ENCODE results near the gene PITPNC1. TPM values are rescaled to one million over a fixed set of nuclear protein-coding genes. Genes with fewer than 3 reads are reported as not detected.

PITPNC1 gene
- total and polyA plus RNA-seq, 2 donors (not counting 1 experiment from before 2014, with no cell fraction given): 4.7 to 26.1 TPM

DNA sequence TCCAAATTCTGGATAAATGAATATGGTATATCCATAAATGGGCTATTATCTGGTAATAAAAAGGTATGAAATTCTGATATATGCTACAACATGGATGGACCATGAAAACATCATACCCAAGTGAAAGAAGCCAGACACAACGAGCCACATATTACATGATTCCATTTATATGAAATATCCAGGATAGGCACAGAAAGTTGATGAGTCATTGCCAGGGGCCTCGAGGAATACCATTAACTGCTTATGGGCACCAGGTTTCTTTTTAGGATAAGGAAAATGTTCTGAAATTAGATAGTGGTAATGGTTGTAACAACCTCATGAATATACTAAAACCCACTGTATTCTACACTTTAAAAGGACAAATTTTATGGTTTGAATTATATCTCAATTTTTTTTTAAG lies 123.2 kb downstream of the PITPNC1 start:
- no peaks in the 10 kb centered on the region for H3K9me3 ChIP-seq (ENCODE audit: control extremely low read depth in 1 of 3, control insufficient read depth in 2 of 3, insufficient read depth in 1 of 3, low read length in 2 of 3)
- no peak overlapping the region for H3K4me3 ChIP-seq (ENCODE audit: control extremely low read depth in 1 of 5, extremely low read depth in 1 of 5, insufficient read depth in 1 of 5, low read depth in 2 of 5, low read length in 4 of 5)
- intact Hi-C loops (cut with micrococcal nuclease): no loop called here
- ChIA-PET CTCF (interaction anchor here (0.7 kb wide), 1 partner anchor 38 kb away, joined by 3 read pairs; no protein-coding TSS in a partner anchor), POLR2A (no interaction called here)
- H2AFZ ChIP-seq (ENCODE audit: insufficient read depth, low read depth, low read length, poor library complexity, severe bottlenecking): no peak overlapping the region
- no peak overlapping the region for H3K9ac ChIP-seq (ENCODE audit: low read length)
- no peak overlapping the region for H3K4me2 ChIP-seq (replicated peaks; ENCODE audit: low read depth, low read length, poor library complexity, severe bottlenecking)
- Mint-ChIP-seq H3K4me3 (no peak overlapping the region), H3K4me1 (no peaks in the 10 kb centered on the region), H3K27ac (no peak overlapping the region), H3K27me3 (no peaks in the 10 kb centered on the region), H3K9me3 (ENCODE audit: insufficient read depth) (no peaks in the 10 kb centered on the region)
- no peak overlapping the region for H3K27ac ChIP-seq (ENCODE audit: low read length in 2 of 2)
- no peaks in the 10 kb centered on the region for H3K36me3 ChIP-seq (replicated peaks in 1 of 2; ENCODE audit: control extremely low read depth in 1 of 2, control insufficient read depth in 1 of 2, extremely low read depth in 1 of 2, insufficient read depth in 2 of 2, low read length in 1 of 2)
- WGBS (ENCODE audit: insufficient coverage): no CpG with 5 or more reads among the region's 2 CpGs
- no peaks in the 10 kb centered on the region for H3K4me1 ChIP-seq (ENCODE audit: control insufficient read depth in 2 of 2, insufficient read depth in 2 of 2, low read length in 2 of 2)
- peaks cover 13% of the 10 kb centered on the region for H3K79me2 ChIP-seq (ENCODE audit: control insufficient read depth, insufficient read depth, low read length)
- H4K20me1 ChIP-seq (ENCODE audit: control insufficient read depth, insufficient read depth, low read length, poor library complexity, severe bottlenecking): no peaks in the 10 kb centered on the region
- TF ChIP-seq, protein P1, sequence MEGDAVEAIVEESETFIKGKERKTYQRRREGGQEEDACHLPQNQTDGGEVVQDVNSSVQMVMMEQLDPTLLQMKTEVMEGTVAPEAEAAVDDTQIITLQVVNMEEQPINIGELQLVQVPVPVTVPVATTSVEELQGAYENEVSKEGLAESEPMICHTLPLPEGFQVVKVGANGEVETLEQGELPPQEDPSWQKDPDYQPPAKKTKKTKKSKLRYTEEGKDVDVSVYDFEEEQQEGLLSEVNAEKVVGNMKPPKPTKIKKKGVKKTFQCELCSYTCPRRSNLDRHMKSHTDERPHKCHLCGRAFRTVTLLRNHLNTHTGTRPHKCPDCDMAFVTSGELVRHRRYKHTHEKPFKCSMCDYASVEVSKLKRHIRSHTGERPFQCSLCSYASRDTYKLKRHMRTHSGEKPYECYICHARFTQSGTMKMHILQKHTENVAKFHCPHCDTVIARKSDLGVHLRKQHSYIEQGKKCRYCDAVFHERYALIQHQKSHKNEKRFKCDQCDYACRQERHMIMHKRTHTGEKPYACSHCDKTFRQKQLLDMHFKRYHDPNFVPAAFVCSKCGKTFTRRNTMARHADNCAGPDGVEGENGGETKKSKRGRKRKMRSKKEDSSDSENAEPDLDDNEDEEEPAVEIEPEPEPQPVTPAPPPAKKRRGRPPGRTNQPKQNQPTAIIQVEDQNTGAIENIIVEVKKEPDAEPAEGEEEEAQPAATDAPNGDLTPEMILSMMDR (IDR thresholded peaks at IDR 0.05): no peak
- no peak for TF ChIP-seq EZH2 (IDR thresholded peaks at IDR 0.05; ENCODE audit: borderline replicate concordance, insufficient read depth, low read depth, low read length, poor library complexity, severe bottlenecking)
- ATAC-seq (ENCODE audit: low read depth) (no peak), DNase-seq (no peak)
- H3K27me3 ChIP-seq (replicated peaks in 1 of 4; ENCODE audit: control extremely low read depth in 1 of 4, control insufficient read depth in 3 of 4, insufficient read depth in 4 of 4, low read length in 3 of 4): no peaks in the 10 kb centered on the region

GRCh38 chr17:67500677-67501300 lies 123.7 kb downstream of the PITPNC1 start:
- Histone ChIP-seq H2AFZ (ENCODE audit: insufficient read depth, low read depth, low read length, poor library complexity, severe bottlenecking) (no peak overlapping the region), H3K4me3 (ENCODE audit: control extremely low read depth in 1 of 5, extremely low read depth in 1 of 5, insufficient read depth in 1 of 5, low read depth in 2 of 5, low read length in 4 of 5) (no peak overlapping the region), H3K27me3 (replicated peaks in 1 of 4; ENCODE audit: control extremely low read depth in 1 of 4, control insufficient read depth in 3 of 4, insufficient read depth in 4 of 4, low read length in 3 of 4) (no peaks in the 10 kb centered on the region), H3K9ac (ENCODE audit: low read length) (no peak overlapping the region), H3K9me3 (ENCODE audit: control extremely low read depth in 1 of 3, control insufficient read depth in 2 of 3, insufficient read depth in 1 of 3, low read length in 2 of 3) (no peaks in the 10 kb centered on the region), H3K36me3 (replicated peaks in 1 of 2; ENCODE audit: control extremely low read depth in 1 of 2, control insufficient read depth in 1 of 2, extremely low read depth in 1 of 2, insufficient read depth in 2 of 2, low read length in 1 of 2) (no peaks in the 10 kb centered on the region), H4K20me1 (ENCODE audit: control insufficient read depth, insufficient read depth, low read length, poor library complexity, severe bottlenecking) (no peaks in the 10 kb centered on the region), H3K27ac (ENCODE audit: low read length in 2 of 2) (no peak overlapping the region), H3K79me2 (ENCODE audit: control insufficient read depth, insufficient read depth, low read length) (peaks cover 13% of the 10 kb centered on the region), H3K4me2 (replicated peaks; ENCODE audit: low read depth, low read length, poor library complexity, severe bottlenecking) (no peak overlapping the region), H3K4me1 (ENCODE audit: control insufficient read depth in 2 of 2, insufficient read depth in 2 of 2, low read length in 2 of 2) (no peaks in the 10 kb centered on the region)
- Mint-ChIP-seq H3K9me3 (ENCODE audit: insufficient read depth) (no peaks in the 10 kb centered on the region), H3K4me3 (no peak overlapping the region), H3K27me3 (no peaks in the 10 kb centered on the region), H3K27ac (no peak overlapping the region), H3K4me1 (no peaks in the 10 kb centered on the region)
- TF ChIP-seq EZH2 (IDR thresholded peaks at IDR 0.05; ENCODE audit: borderline replicate concordance, insufficient read depth, low read depth, low read length, poor library complexity, severe bottlenecking): no peak
- TF ChIP-seq, protein P1 (IDR thresholded peaks at IDR 0.05): no peak
- ChIA-PET CTCF (no interaction called here), POLR2A (no interaction called here)
- WGBS (ENCODE audit: insufficient coverage): 95% methylated on average over 3 of the region's 11 CpGs
- intact Hi-C loops (cut with micrococcal nuclease): no loop called here
- DNase-seq (no peak), ATAC-seq (ENCODE audit: low read depth) (no peak)
